Placental epithelial cell (primary cell): ENCODE data around the gene OR2M2. TPM values are rescaled to one million over a fixed set of nuclear protein-coding genes. Genes with fewer than 3 reads are reported as not detected.

ENCODE experiments used
- total RNA-seq: library from RNA; depleted of rRNA; stranded (reverse); fragments of >200 nt; gene quantifications from 2 replicates; pipeline ENCODE4 v1.2.3, GENCODE V29; 2012

Gene OR2M2, protein sequence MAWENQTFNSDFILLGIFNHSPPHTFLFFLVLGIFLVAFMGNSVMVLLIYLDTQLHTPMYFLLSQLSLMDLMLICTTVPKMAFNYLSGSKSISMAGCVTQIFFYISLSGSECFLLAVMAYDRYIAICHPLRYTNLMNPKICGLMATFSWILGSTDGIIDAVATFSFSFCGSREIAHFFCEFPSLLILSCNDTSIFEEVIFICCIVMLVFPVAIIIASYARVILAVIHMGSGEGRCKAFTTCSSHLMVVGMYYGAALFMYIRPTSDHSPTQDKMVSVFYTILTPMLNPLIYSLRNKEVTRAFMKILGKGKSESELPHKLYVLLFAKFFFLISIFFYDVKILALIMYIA
- total RNA-seq: not detected in 2 replicates

DNA sequence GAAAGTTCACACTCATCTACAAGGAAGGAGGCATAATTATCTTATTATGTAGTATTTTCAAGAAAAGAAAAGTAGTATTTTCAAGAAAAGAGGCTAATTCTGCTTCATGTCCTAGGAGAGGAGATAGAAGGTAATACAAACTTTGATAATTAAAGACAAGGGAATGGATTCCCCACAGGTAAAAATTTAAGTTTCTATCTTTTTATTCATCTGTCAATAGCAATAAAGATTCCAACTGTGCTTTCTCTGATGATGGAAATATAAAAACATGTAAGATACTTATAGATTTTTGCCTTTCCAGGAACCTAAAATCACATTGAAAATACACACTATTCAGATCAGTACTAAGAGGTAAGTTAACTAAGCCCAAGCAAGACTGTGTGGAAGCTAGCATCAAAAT, at the start of gene OR2M2:
OR2M2 (plus strand) TSS at position 301 of the 400 bp plus-strand sequence. CDS start 5,165 bp downstream, outside the sequence.

DNA sequence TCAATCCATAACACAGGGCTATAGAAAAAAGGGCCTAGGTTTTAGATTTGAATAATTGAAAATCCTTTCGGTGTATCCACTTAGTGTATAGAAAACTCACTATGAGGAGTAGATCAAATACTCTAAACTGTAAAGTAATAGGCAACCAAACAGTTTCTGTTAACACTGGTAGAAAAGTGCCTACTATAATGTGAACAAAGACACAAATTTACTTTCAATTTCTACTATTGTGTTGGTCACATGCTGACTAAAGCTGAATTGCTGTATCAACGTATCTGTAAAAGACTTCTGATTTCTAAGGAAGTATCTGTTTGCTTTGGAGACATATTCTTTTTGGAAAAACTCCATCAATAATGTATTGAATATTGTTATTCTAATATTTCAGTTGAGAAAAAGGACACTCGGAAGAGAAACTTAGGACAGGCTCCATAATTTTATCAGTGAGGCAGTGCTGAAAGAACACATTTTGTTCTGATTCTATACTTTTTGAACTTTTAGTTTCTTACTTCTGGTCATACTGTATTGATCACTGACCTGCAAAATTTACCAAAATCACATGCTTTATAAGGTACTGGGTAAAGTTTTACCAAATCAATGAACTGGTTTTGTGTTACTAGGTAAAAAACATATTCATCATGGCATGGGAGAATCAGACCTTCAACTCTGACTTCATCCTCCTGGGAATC, 30.0 kb upstream of the OR2M2 start, which contains the start of gene OR2M5:
OR2M5 (plus strand) TSS at position 636 of the 686 bp plus-strand sequence; CDS start at position 636, 0 bp downstream.

DNA sequence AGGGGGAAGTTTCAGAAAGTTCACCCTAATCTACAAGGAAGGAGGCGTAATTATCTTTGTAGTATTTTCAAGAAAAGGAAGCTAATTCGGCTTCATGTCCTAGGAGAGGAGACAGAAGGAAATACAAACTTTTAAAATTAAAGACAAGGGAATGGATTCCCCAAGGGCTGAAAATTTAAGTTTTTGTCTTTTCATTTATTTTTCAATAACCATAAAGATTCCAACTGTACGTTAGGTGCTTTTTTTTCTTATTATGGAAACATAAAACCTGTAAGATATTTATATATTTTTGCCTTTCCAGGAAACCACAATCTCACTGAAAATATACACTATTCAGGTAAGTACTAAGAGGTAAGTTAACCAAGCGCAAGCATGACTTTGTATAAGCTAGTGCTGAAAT, 22.3 kb downstream of the OR2M2 start, which contains the start of gene OR2M3:
OR2M3 (plus strand) TSS at position 301 of the 400 bp plus-strand sequence. CDS start 5,803 bp downstream, outside the sequence.

Other genes with a start within 250 kb of the OR2M2 start
- under 0.01 and 0.11 TPM in 2 replicates for gene OR2AJ1, start 249.9 kb upstream of the OR2M2 start, total RNA-seq
- gene OR2L8, start 226.0 kb upstream of the OR2M2 start, total RNA-seq: 0.39 TPM in 1 of 2 replicates, not detected in the other
- gene OR2AK2, start 209.6 kb upstream of the OR2M2 start, total RNA-seq: not detected in 2 replicates
- 0.11 TPM in 1 of 2 replicates, not detected in the other for gene OR2L5, start 161.2 kb upstream of the OR2M2 start, total RNA-seq
- gene OR2L2, start 144.8 kb upstream of the OR2M2 start, total RNA-seq: not detected in 2 replicates
- not detected in 2 replicates for gene OR2L3, start 128.0 kb upstream of the OR2M2 start, total RNA-seq
- gene OR2L13, start 79.6 kb upstream of the OR2M2 start, total RNA-seq: not detected in 2 replicates
- not detected in 2 replicates for gene OR2M5, start 29.7 kb upstream of the OR2M2 start, total RNA-seq
- not detected in 2 replicates for gene OR2M3, start 22.4 kb downstream of the OR2M2 start, total RNA-seq
- not detected in 2 replicates for gene OR2M4, start 56.6 kb downstream of the OR2M2 start, total RNA-seq
- under 0.01 and 0.54 TPM in 2 replicates for gene OR2T33, start 103.2 kb downstream of the OR2M2 start, total RNA-seq
- not detected in 2 replicates for gene OR2T12, start 128.6 kb downstream of the OR2M2 start, total RNA-seq
- gene OR2M7, start 149.7 kb downstream of the OR2M2 start, total RNA-seq: not detected in 2 replicates
- gene OR14C36, start 174.0 kb downstream of the OR2M2 start, total RNA-seq: not detected in 2 replicates
- not detected in 2 replicates for gene OR2T4, start 186.8 kb downstream of the OR2M2 start, total RNA-seq
- not detected in 2 replicates for gene OR2T6, start 200.9 kb downstream of the OR2M2 start, total RNA-seq
- not detected in 2 replicates for gene OR2T1, start 228.2 kb downstream of the OR2M2 start, total RNA-seq